OCI-LY7 (cell line): ENCODE data around the gene MS4A5.

ENCODE experiments used
- EZH2phosphoT487 ChIP-seq: fragments of 200-600 bp; sonication (generic); IDR thresholded peaks from 2 replicates; pipeline ENCODE4 v1.6.1; 2018; ENCODE audit warnings: low read depth, borderline replicate concordance, mild to moderate bottlenecking, mixed run types, antibody characterized with exemption, low read length, moderate library complexity, mixed read lengths
- TF ChIP-seq, protein P1 (sequence below): fragments of 200-600 bp; sonication (generic); conservative IDR thresholded peaks from 2 replicates; pipeline ENCODE4 v1.5.1; 2014; ENCODE audit warnings: mild to moderate bottlenecking, antibody characterized with exemption, low read length, moderate library complexity, mixed read lengths

DNA sequence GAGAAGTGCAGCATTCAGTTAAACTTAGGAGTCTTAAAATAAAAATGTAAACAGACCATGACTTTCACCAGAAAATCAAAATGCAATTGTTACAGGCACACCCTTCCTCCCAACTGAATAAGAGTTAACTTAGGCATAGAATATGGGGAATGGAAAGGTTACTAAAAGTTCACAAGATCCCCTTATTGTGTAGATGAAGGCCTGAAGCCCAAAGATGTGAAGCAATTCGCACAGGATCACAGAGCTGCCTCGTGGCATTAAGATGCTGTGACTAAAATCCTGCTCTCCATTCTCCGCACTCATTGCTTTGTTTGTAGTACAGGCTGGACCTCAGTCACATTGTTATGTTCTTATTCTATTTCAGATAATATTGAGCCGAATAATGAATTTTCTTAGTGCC, 4.0 kb downstream of the MS4A5 start:
- TF ChIP-seq, protein P1, sequence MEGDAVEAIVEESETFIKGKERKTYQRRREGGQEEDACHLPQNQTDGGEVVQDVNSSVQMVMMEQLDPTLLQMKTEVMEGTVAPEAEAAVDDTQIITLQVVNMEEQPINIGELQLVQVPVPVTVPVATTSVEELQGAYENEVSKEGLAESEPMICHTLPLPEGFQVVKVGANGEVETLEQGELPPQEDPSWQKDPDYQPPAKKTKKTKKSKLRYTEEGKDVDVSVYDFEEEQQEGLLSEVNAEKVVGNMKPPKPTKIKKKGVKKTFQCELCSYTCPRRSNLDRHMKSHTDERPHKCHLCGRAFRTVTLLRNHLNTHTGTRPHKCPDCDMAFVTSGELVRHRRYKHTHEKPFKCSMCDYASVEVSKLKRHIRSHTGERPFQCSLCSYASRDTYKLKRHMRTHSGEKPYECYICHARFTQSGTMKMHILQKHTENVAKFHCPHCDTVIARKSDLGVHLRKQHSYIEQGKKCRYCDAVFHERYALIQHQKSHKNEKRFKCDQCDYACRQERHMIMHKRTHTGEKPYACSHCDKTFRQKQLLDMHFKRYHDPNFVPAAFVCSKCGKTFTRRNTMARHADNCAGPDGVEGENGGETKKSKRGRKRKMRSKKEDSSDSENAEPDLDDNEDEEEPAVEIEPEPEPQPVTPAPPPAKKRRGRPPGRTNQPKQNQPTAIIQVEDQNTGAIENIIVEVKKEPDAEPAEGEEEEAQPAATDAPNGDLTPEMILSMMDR: no peak
- no peak for TF ChIP-seq EZH2phosphoT487
